Suprapubic skin (tissue), 4 donors: Measurements from ENCODE around the gene C11orf58.

Experiments used
- CTCF ChIP-seq, 2 donors: fragments of 200-600 bp in 1 of 2; fragments of 450-650 bp in 1 of 2; sonication (generic) in 1 of 2; IDR thresholded peaks; one replicate each; pipeline ENCODE4 v1.5.1; 2016 to 2019; ENCODE audit warnings: antibody characterized with exemption in 2 of 2, mild to moderate bottlenecking in 1 of 2, moderate library complexity in 1 of 2
- EP300 ChIP-seq: sonication (generic); formaldehyde crosslinking; IDR thresholded peaks from one replicate; pipeline ENCODE4 v1.6.1; 2017; ENCODE audit warnings: antibody characterized with exemption
- POLR2A ChIP-seq, 2 donors: fragments of 450-650 bp; IDR thresholded peaks; one replicate each; pipeline ENCODE4 v1.6.1; 2017; ENCODE audit warnings: antibody characterized with exemption in 2 of 2, mild to moderate bottlenecking in 2 of 2, moderate library complexity in 2 of 2
- POLR2AphosphoS5 ChIP-seq, 3 donors: sonication (generic); formaldehyde crosslinking; IDR thresholded peaks; one replicate each; pipeline ENCODE4 v1.6.1; 2017; ENCODE audit warnings: antibody characterized with exemption in 3 of 3

DNA sequence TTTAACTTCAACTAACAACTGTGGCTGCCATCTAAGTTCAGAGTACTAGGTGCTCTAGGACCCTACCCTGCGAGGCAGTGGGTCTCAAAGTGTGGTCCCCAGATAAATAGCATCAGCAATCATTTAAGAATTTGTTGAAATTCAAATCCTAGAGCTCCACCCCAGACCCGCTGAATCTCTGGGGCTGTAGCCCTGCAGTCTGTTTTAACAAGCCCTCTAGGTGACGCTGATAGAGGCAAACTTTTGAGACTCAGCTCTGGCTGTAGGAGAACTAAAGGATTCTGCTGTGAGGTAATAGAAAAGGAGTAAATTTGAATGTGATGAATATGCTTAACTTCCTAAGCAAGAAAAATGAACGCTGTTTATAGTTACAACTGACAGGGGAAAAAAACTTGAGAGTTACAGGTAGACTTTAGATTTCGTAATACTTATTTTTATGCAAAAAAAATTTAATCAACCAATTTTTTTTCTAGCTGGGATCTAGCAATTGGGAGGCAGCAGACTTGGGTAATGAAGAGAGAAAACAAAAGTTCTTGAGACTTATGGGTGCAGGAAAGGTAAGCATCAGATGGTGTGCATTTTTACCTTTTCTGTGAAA is 5.8 kb downstream of the C11orf58 start:
- no peak for TF ChIP-seq CTCF (IDR thresholded peaks at IDR 0.05)
- no peak for TF ChIP-seq EP300
- no peak for TF ChIP-seq POLR2A (IDR thresholded peaks at IDR 0.05)
- TF ChIP-seq POLR2AphosphoS5 (IDR thresholded peaks at IDR 0.05), result no peak
